Esophagus muscularis mucosa (tissue), 4 donors: ENCODE data around the gene ABCC10. TPM values are rescaled to one million over a fixed set of nuclear protein-coding genes. Genes with fewer than 3 reads are reported as not detected.

ENCODE experiments used
- DNase-seq: peaks from one replicate; pipeline ENCODE4 v3.0.0-alpha.2; 2017; ENCODE audit errors: extremely low spot score
- H3K27ac ChIP-seq, 4 donors: fragments of 200-600 bp; sonication (generic); replicated peaks in 1 of 4; 1 replicate in 3 of 4; 2 replicates in 1 of 4; pipeline ENCODE4 v1.5.1; 2016 to 2019; ENCODE audit warnings: mild to moderate bottlenecking in 1 of 4
- H3K27me3 ChIP-seq, 4 donors: fragments of 200-600 bp; sonication (generic); one replicate each; pipeline versions ENCODE4 v1.5.1 to v1.6.0; 2016 to 2019
- H3K36me3 ChIP-seq, 4 donors: fragments of 200-600 bp; sonication (generic); one replicate each; pipeline ENCODE4 v1.5.1; 2016 to 2019
- H3K4me1 ChIP-seq, 4 donors: fragments of 200-600 bp; sonication (generic); one replicate each; pipeline ENCODE4 v1.5.1; 2016 to 2019
- H3K4me3 ChIP-seq, 4 donors: fragments of 200-600 bp; sonication (generic); 1 replicate in 2 of 4; 2 replicates in 2 of 4; pipeline ENCODE4 v1.5.1; 2016 to 2019; ENCODE audit warnings: mild to moderate bottlenecking in 4 of 4, moderate library complexity in 1 of 4
- H3K9me3 ChIP-seq, 4 donors: fragments of 200-600 bp; sonication (generic); 1 replicate in 3 of 4; 2 replicates in 1 of 4; pipeline ENCODE4 v1.5.1; 2016 to 2019
- CTCF ChIP-seq, 3 experiments: fragments of 200-600 bp in 2 of 3; fragments of 450-650 bp in 1 of 3; sonication (generic) in 2 of 3; IDR thresholded peaks; one replicate each; pipeline ENCODE4 v1.5.1; 2017 to 2019; ENCODE audit warnings: antibody characterized with exemption in 3 of 3, mild to moderate bottlenecking in 2 of 3, moderate library complexity in 1 of 3
- EP300 ChIP-seq: sonication (generic); formaldehyde crosslinking; IDR thresholded peaks from one replicate; pipeline ENCODE4 v1.6.1; 2017; ENCODE audit warnings: antibody characterized with exemption
- POLR2A ChIP-seq: fragments of 450-650 bp; IDR thresholded peaks from one replicate; pipeline ENCODE4 v1.6.1; 2017; ENCODE audit warnings: antibody characterized with exemption, moderate library complexity, mild to moderate bottlenecking, low read depth
- POLR2AphosphoS5 ChIP-seq, 2 donors: sonication (generic); formaldehyde crosslinking; IDR thresholded peaks; one replicate each; pipeline ENCODE4 v1.6.1; 2017; ENCODE audit warnings: antibody characterized with exemption in 2 of 2
- WGBS: methylation state at CpG from one replicate; pipeline ENCODE4 v1.1.5; 2018; 5-methylcytosine and 5-hydroxymethylcytosine counted together
- intact Hi-C: fragments of 100-400 bp; cut with DNase I; formaldehyde crosslinking; loops from one replicate; pipeline ENCODE4 v1.15.1; 2023
- total RNA-seq, 4 donors: library from RNA; depleted of rRNA; stranded (reverse); fragments of >200 nt; gene quantifications; one replicate each; pipeline versions ENCODE4 v1.1.0 to v1.2.1, GENCODE V29; 2016

The ABCC10 gene
- total RNA-seq, 4 donors from 2014 or later = 7.6 to 19.4 (median 12.5) TPM

- Histone ChIP-seq H3K4me3 (no peak overlapping the region), H3K9me3 (no peaks in the 10 kb centered on the region), H3K27me3 (peaks cover 0 to 24% (median 1%) of the 10 kb centered on the region in 4 donors), H3K27ac (no peak overlapping the region), H3K4me1 (no peaks in the 10 kb centered on the region), H3K36me3 (no peaks in the 10 kb centered on the region)
- 56% methylated on average over 5 of the region's 5 CpGs for WGBS
- no peak for DNase-seq
- TF ChIP-seq EP300 (no peak), POLR2AphosphoS5 (IDR thresholded peaks at IDR 0.05) (no peak), POLR2A (no peak), CTCF (IDR thresholded peaks at IDR 0.05) (no peak)
- intact Hi-C loops = no loop called here
These were observed 33.7 kb upstream of the ABCC10 start for GRCh38 chr6:43393602-43394001.

GRCh38 chr6:43394982-43395381 is 32.4 kb upstream of the ABCC10 start:
- DNase-seq = no peak
- H3K4me1 ChIP-seq = no peaks in the 10 kb centered on the region
- intact Hi-C loops = no loop called here
- no peaks in the 10 kb centered on the region for H3K9me3 ChIP-seq
- no peaks in the 10 kb centered on the region for H3K36me3 ChIP-seq
- H3K4me3 ChIP-seq = no peak overlapping the region
- H3K27ac ChIP-seq = no peak overlapping the region
- TF ChIP-seq EP300 (no peak), POLR2AphosphoS5 (IDR thresholded peaks at IDR 0.05) (no peak), POLR2A (no peak), CTCF (IDR thresholded peaks at IDR 0.05) (no peak)
- peaks cover 0 to 16% (median 1%) of the 10 kb centered on the region in 4 donors for H3K27me3 ChIP-seq
- 83% methylated on average over 4 of the region's 4 CpGs for WGBS

- TF ChIP-seq POLR2AphosphoS5 (IDR thresholded peaks at IDR 0.05) (no peak), EP300 (no peak), POLR2A (no peak), CTCF (IDR thresholded peaks at IDR 0.05) (no peak)
- DNase-seq = no peak
- WGBS = 50% methylated on average over 4 of the region's 4 CpGs
- intact Hi-C loops = no loop called here
- H3K9me3 ChIP-seq = no peaks in the 10 kb centered on the region
- no peak overlapping the region for H3K4me3 ChIP-seq
- no peaks in the 10 kb centered on the region for H3K4me1 ChIP-seq
- no peaks in the 10 kb centered on the region for H3K36me3 ChIP-seq
- no peak overlapping the region for H3K27ac ChIP-seq
- H3K27me3 ChIP-seq = peaks cover 0 to 10% (median 1%) of the 10 kb centered on the region in 4 donors
These were observed 31.6 kb upstream of the ABCC10 start for GRCh38 chr6:43395776-43396175.

GRCh38 chr6:43396408-43397149 is 30.8 kb upstream of the ABCC10 start:
- no peaks in the 10 kb centered on the region for H3K4me1 ChIP-seq
- intact Hi-C loops = no loop called here
- H3K4me3 ChIP-seq = no peak overlapping the region
- no peak overlapping the region for H3K27ac ChIP-seq
- WGBS = 93% methylated on average over 6 of the region's 6 CpGs
- no peaks in the 10 kb centered on the region for H3K9me3 ChIP-seq
- peaks cover 0 to 5% (median 0%) of the 10 kb centered on the region in 4 donors for H3K27me3 ChIP-seq
- DNase-seq = no peak
- TF ChIP-seq POLR2AphosphoS5 (IDR thresholded peaks at IDR 0.05) = no peak
- TF ChIP-seq CTCF (IDR thresholded peaks at IDR 0.05) = no peak
- TF ChIP-seq POLR2A = no peak
- TF ChIP-seq EP300 = no peak
- H3K36me3 ChIP-seq = no peaks in the 10 kb centered on the region
